H9 (cell line): ENCODE results near the gene CEP162. TPM values are rescaled to one million over a fixed set of nuclear protein-coding genes. Genes with fewer than 3 reads are reported as not detected.
"Not testable (repeated sequence)": the region's sequence is repeated elsewhere in the genome, so short reads cannot be mapped to it uniquely, and the experiment has no call there.

Source experiments
- DNase-seq: peaks from one replicate; pipeline ENCODE4 v3.0.0-alpha.2; 2017
- H2AFZ ChIP-seq: one replicate; pipeline ENCODE4 v1.6.1; 2013; ENCODE audit warnings: mild to moderate bottlenecking, low read length, control low read depth, moderate library complexity
- H2AK5ac ChIP-seq: 2 replicates; pipeline ENCODE4 v1.6.1; 2013; ENCODE audit warnings: low read length, control low read depth, mixed read lengths; ENCODE audit not compliant: insufficient read length
- H2BK120ac ChIP-seq: one replicate; pipeline ENCODE4 v1.6.1; 2013; ENCODE audit warnings: low read depth, mild to moderate bottlenecking, low read length, control low read depth, inconsistent platforms; ENCODE audit not compliant: poor library complexity, severe bottlenecking
- H2BK12ac ChIP-seq: 2 replicates; pipeline ENCODE4 v1.6.1; 2013; ENCODE audit warnings: low read length, control low read depth, mixed read lengths, low read depth; ENCODE audit not compliant: insufficient read length
- H2BK15ac ChIP-seq: 2 replicates; pipeline ENCODE4 v1.6.1; 2013; ENCODE audit warnings: low read depth, low read length, control low read depth
- H2BK20ac ChIP-seq: one replicate; pipeline ENCODE4 v1.6.1; 2013; ENCODE audit warnings: low read depth, mild to moderate bottlenecking, low read length, control low read depth, inconsistent platforms; ENCODE audit not compliant: poor library complexity, severe bottlenecking
- H2BK5ac ChIP-seq: 2 replicates; pipeline ENCODE4 v1.6.1; 2013; ENCODE audit warnings: low read length, control low read depth, mixed read lengths; ENCODE audit not compliant: insufficient read length
- H3K14ac ChIP-seq: 2 replicates; pipeline ENCODE4 v1.6.1; 2013; ENCODE audit warnings: low read length, control low read depth; ENCODE audit not compliant: insufficient read depth
- H3K18ac ChIP-seq: 2 replicates; pipeline ENCODE4 v1.6.1; 2013; ENCODE audit warnings: low read depth, mild to moderate bottlenecking, mixed read lengths, low read length, control low read depth; ENCODE audit not compliant: insufficient read length
- H3K23ac ChIP-seq: 2 replicates; pipeline ENCODE4 v1.6.1; 2013; ENCODE audit warnings: low read length, control low read depth, mixed read lengths, low read depth; ENCODE audit not compliant: insufficient read length
- H3K23me2 ChIP-seq: 2 replicates; pipeline ENCODE4 v1.6.1; 2013; ENCODE audit warnings: low read depth, mild to moderate bottlenecking, mixed read lengths, low read length, control low read depth; ENCODE audit not compliant: insufficient read length, poor library complexity, severe bottlenecking
- H3K27ac ChIP-seq: 2 replicates; pipeline ENCODE4 v1.5.1; 2013; ENCODE audit warnings: low read length, control low read depth, mixed read lengths, low read depth; ENCODE audit not compliant: insufficient read length
- H3K27me3 ChIP-seq: 2 replicates; pipeline ENCODE4 v1.6.1; 2013; ENCODE audit warnings: low read length, control low read depth, inconsistent platforms; ENCODE audit not compliant: insufficient read depth
- H3K4ac ChIP-seq: 2 replicates; pipeline ENCODE4 v1.6.1; 2013; ENCODE audit warnings: low read depth, mild to moderate bottlenecking, control low read depth, inconsistent platforms, low read length, moderate library complexity
- H3K4me1 ChIP-seq: 2 replicates; pipeline ENCODE4 v1.6.1; 2013; ENCODE audit warnings: low read length, control low read depth, inconsistent platforms; ENCODE audit not compliant: insufficient read depth
- H3K4me2 ChIP-seq: 2 replicates; pipeline ENCODE4 v1.6.1; 2013; ENCODE audit warnings: low read length, control low read depth, mixed read lengths; ENCODE audit not compliant: insufficient read length, insufficient read depth
- H3K56ac ChIP-seq: 2 replicates; pipeline ENCODE4 v1.6.1; 2013; ENCODE audit warnings: low read depth, mild to moderate bottlenecking, mixed read lengths, low read length, control low read depth; ENCODE audit not compliant: insufficient read length
- H3K79me1 ChIP-seq: 2 replicates; pipeline ENCODE4 v1.6.1; 2013; ENCODE audit warnings: low read depth, mild to moderate bottlenecking, moderate library complexity, low read length, control low read depth, inconsistent platforms; ENCODE audit not compliant: insufficient read depth, poor library complexity, severe bottlenecking
- H3K79me2 ChIP-seq: 2 replicates; pipeline ENCODE4 v1.6.1; 2013; ENCODE audit warnings: low read length, control low read depth, inconsistent platforms; ENCODE audit not compliant: insufficient read depth
- H3K9ac ChIP-seq: 2 replicates; pipeline ENCODE4 v1.6.1; 2013; ENCODE audit warnings: low read length, control low read depth, mixed read lengths; ENCODE audit not compliant: insufficient read length; ENCODE audit errors: extremely low read depth
- H3K9me3 ChIP-seq: one replicate; pipeline ENCODE4 v1.6.1; 2013; ENCODE audit warnings: low read depth, low read length, inconsistent platforms; ENCODE audit not compliant: control insufficient read depth
- H3T11ph ChIP-seq: one replicate; pipeline ENCODE4 v1.6.1; 2013; ENCODE audit warnings: mild to moderate bottlenecking, low read length, control low read depth, inconsistent platforms
- H4K20me1 ChIP-seq: one replicate; pipeline ENCODE4 v1.6.1; 2013; ENCODE audit not compliant: control insufficient read depth, insufficient read length, insufficient read depth
- H4K5ac ChIP-seq: 2 replicates; pipeline ENCODE4 v1.6.1; 2013; ENCODE audit warnings: low read depth, mild to moderate bottlenecking, mixed read lengths, low read length, control low read depth; ENCODE audit not compliant: insufficient read length
- H4K8ac ChIP-seq: replicated peaks from 2 replicates; pipeline ENCODE4 v1.6.1; 2013; ENCODE audit warnings: low read length, control low read depth, mixed read lengths, low read depth; ENCODE audit not compliant: insufficient read length
- H4K91ac ChIP-seq: 2 replicates; pipeline ENCODE4 v1.6.1; 2013; ENCODE audit warnings: low read depth, mild to moderate bottlenecking, moderate library complexity, mixed read lengths, low read length, control low read depth; ENCODE audit not compliant: insufficient read length
- H3K27ac Mint-ChIP-seq, 3 experiments: 2 replicates in 2 of 3; 3 replicates in 1 of 3; pipeline ENCODE4 v1.8.0; 2020 to 2021; ENCODE audit warnings: mixed read lengths in 3 of 3, mild to moderate bottlenecking in 1 of 3, moderate library complexity in 1 of 3
- H3K27me3 Mint-ChIP-seq: 2 replicates; pipeline ENCODE4 v1.8.0; 2021; ENCODE audit warnings: low read depth, mild to moderate bottlenecking, moderate library complexity, mixed read lengths
- H3K36me3 Mint-ChIP-seq, 3 experiments: 2 replicates in 2 of 3; 3 replicates in 1 of 3; pipeline ENCODE4 v1.8.0; 2020 to 2021; ENCODE audit warnings: low read depth in 3 of 3, mixed read lengths in 3 of 3; ENCODE audit not compliant: insufficient read depth in 1 of 3
- H3K4me1 Mint-ChIP-seq, 2 experiments: 2 replicates each; pipeline ENCODE4 v1.8.0; 2020; ENCODE audit warnings: mixed read lengths in 2 of 2
- H3K4me3 Mint-ChIP-seq, 2 experiments: 2 replicates in 1 of 2; 3 replicates in 1 of 2; pipeline ENCODE4 v1.8.0; 2020 to 2021; ENCODE audit warnings: mild to moderate bottlenecking in 2 of 2, mixed read lengths in 2 of 2, moderate library complexity in 1 of 2
- H3K9me3 Mint-ChIP-seq, 2 experiments: 2 replicates in 1 of 2; 3 replicates in 1 of 2; pipeline ENCODE4 v1.8.0; 2020; ENCODE audit warnings: mild to moderate bottlenecking in 2 of 2, mixed read lengths in 2 of 2, moderate library complexity in 1 of 2
- WGBS: extraction: QIAGEN DNeasy Blood & Tissue Kit; methylation state at CpG from one replicate; pipeline ENCODE4 v1.1.7; 2013; ENCODE audit warnings: missing lambda C conversion rate, low lambda C conversion rate, mixed read lengths; ENCODE audit not compliant: insufficient read length; ENCODE audit errors: extremely low coverage; 5-methylcytosine and 5-hydroxymethylcytosine counted together
- total RNA-seq: library from RNA; stranded (reverse); gene quantifications from 2 replicates; pipeline ENCODE4 v1.2.1, GENCODE V29; 2021

Gene CEP162
- total RNA-seq, 1 experiment from 2014 or later = 11.5 TPM

- H3K4ac ChIP-seq, H3K9me3 ChIP-seq, H3K9ac ChIP-seq, H3K27ac ChIP-seq, H4K20me1 ChIP-seq, H3K18ac ChIP-seq, H3K36me3 Mint-ChIP-seq, H3K27me3 ChIP-seq, H3K56ac ChIP-seq, H3K79me2 ChIP-seq, H3K9me3 Mint-ChIP-seq, H2AFZ ChIP-seq, DNase-seq, H2BK5ac ChIP-seq, H3K4me1 ChIP-seq, H3K4me2 ChIP-seq, H2BK15ac ChIP-seq, H3K27me3 Mint-ChIP-seq, H4K8ac ChIP-seq, H3K4me3 Mint-ChIP-seq, H4K91ac ChIP-seq, H3T11ph ChIP-seq, H2BK120ac ChIP-seq, H3K14ac ChIP-seq, H2BK12ac ChIP-seq, H3K23ac ChIP-seq, H2BK20ac ChIP-seq, H3K4me1 Mint-ChIP-seq, H3K79me1 ChIP-seq, H4K5ac ChIP-seq, H3K23me2 ChIP-seq, H2AK5ac ChIP-seq, H3K27ac Mint-ChIP-seq: not testable (repeated sequence)
- WGBS = no CpG with 5 or more reads among the region's 1 CpG
Measured at GRCh38 chr6:84111351-84111750, 116.1 kb downstream of the CEP162 start.
